GM21381 (cell line): ENCODE measurements around the gene SLC8B1.

Experiments used
- ATAC-seq: cut with Tn5 transposase; IDR thresholded peaks from one replicate; pipeline ENCODE4 v1.9.1; 2021; ENCODE audit warnings: mild to moderate bottlenecking, moderate library complexity; ENCODE audit not compliant: unreplicated experiment

SLC8B1 gene

DNA sequence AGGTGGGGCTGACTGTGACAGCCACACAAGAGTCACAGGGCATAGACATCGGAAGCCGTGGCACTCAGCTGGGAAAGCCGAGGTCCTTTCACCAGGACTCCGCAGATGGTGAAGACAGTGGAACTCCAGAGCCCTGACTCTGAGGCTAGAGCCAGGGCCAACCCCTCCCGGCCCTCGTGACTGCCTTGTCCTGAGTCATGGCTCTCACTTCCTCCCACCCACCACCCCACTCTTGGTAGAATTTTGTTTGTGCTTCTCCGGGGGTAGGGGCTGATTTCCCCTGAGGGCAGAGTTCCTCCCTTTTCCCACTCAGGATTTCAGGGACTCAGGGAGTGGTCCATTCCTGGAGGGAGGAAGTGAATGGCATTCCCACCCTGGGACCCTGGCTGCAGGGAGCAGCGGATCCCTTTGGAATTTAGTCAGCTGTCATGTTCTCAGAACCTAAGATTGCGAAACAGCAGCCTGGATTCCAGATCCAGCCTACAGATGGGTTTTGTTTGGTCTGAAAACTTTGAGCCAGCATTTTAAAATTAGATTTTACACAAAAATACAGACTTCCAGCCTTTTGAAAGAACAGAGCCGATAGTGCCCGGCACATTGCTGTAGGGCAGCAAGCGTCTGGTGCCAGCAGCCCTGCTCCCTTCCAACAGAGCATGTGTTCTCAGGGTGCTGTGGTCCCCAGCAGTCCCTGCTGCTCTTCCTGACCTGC, 62.9 kb downstream of the SLC8B1 start:
- ATAC-seq, result no peak

GRCh38 chr12:113271466-113271852, 63.5 kb downstream of the SLC8B1 start:
- no peak for ATAC-seq

- no peak for ATAC-seq
Observed at GRCh38 chr12:113270709-113271009, 64.2 kb downstream of the SLC8B1 start.

DNA sequence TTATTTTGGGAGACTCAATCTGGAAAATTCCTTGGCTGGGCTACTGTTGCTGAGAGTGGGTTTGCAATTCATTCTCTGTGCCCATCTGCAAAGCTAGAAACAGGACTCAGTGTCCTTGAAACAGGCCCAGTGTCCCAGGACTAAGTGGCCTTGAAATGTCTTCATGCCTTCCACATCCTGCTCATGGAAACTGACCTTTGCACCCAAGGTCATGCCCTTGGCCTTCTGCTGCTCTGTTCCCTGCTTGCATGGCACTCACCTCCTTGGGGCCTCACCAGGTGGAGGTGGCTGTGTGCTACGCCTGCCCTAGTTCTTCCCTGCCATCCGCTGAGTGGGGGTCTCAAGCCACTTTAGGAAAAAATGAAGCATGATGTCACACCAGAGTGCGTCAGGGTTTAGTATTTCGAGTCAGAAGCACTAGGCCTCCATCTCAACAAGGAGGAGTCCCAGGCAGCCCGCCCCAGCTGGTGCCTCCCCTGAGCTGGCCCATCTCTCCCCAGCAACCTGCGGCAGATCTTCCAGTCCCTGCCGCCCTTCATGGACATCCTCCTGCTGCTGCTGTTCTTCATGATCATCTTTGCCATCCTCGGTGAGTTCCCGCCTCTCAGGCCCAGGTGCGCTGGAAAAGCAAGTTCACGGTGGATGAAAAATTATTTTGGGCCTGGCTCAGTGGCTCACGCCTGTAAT, 65.5 kb downstream of the SLC8B1 start:
- no peak for ATAC-seq

DNA sequence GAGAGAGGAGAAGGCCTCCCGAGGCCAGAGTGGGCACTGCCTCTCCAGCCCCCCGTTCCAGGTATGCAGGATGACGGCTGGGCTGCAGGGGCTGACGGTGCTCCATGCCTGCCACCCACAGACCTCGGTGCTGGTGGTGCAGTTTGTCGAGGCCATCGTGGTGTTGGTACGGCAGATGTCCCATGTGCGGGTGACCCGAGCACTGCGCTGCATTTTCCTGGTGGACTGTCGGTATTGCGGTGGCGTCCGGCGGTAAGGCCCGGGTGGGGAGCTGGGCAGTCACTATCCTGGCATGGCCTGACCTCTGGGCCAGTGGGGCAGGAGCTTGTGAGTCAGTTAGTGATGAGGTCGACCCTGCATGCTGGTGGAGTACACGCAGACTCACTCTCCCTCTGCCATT, 66.3 kb downstream of the SLC8B1 start:
- ATAC-seq, result no peak

GRCh38 chr12:113268136-113268535, 66.8 kb downstream of the SLC8B1 start:
- no peak for ATAC-seq

DNA sequence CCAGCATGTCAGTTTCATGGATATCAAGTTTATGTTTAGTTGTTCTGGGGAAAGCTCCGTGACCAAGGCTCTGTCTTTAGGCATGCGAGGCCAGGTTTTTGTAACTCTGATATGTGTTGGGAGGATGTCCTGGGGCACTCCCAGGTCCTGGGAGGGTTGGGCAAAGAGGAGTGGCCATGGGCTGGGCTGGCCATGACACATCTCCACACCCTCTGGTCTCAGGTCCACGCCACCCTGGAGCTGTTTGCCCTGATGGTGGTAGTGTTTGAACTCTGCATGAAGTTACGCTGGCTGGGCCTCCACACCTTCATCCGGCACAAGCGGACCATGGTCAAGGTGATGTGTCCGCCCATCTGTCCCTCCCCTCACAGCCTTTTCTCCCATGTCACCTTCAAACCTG, 67.3 kb downstream of the SLC8B1 start:
- ATAC-seq, result no peak

GRCh38 chr12:113266106-113266895, 68.6 kb downstream of the SLC8B1 start:
- no peak for ATAC-seq

DNA sequence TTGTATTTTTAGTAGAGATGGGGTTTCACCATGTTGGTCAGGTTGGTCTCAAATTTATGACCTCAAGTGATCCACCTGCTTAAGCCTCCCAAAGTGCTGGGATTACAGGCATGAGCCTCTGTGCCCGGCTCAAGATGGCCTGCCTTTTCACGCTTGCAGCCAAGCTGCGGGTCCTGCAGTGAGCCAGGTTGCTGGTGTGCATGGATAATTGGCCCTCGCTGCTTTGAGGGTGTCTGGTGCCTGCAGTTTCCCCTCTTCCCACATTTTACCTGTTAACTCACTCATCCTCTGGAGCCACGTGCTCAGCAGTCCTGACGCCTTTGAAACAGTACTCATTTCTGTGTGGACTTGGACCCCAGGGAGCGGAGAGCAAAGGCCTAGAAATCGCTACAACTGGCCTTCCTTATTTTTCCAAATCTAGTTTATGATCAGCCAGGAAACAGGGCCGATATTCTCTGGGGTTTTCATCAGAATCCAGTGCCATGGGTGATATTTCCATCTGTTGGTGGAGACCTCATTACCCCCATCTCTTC, 71.4 kb downstream of the SLC8B1 start:
- ATAC-seq, result no peak

- ATAC-seq, result no peak
Observed at GRCh38 chr12:113262710-113263109, 72.2 kb downstream of the SLC8B1 start.

GRCh38 chr12:113261847-113262470, 73.0 kb downstream of the SLC8B1 start:
- ATAC-seq, result no peak

DNA sequence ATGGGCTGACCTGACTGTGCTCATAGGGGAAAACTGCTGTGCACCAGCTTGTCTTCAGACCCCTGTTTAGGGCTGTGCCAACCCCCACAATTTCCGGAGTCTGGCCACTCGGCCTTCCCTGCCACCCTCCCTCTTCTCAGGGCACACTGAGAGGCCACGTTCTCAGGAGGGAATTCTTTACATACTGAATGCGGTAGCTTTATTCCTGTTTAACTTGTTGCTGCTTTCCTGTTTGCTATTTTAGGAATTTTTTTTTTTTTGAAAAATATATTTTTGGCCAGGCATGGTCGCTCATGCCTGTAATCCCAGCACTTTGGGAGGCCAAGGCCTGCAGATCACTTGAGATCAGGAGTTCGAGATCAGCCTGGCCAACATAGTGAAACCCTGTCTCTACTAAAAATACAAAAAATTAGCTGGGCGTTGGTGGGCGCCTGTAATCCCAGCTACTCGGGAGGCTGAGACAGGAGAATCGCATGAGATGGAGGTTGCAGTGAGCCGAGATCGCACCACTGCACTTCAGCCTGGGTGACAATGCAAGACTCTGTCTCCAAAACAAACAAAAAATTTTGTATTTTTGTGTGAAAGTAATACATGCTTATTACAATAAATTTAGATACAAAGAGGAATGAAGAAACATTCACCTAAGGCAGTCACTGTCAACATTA, 74.1 kb downstream of the SLC8B1 start:
- no peak for ATAC-seq

- no peak for ATAC-seq
Observed at GRCh38 chr12:113260127-113260526, 74.8 kb downstream of the SLC8B1 start.

- no peak for ATAC-seq
Observed at GRCh38 chr12:113257564-113257963, 77.3 kb downstream of the SLC8B1 start.

DNA sequence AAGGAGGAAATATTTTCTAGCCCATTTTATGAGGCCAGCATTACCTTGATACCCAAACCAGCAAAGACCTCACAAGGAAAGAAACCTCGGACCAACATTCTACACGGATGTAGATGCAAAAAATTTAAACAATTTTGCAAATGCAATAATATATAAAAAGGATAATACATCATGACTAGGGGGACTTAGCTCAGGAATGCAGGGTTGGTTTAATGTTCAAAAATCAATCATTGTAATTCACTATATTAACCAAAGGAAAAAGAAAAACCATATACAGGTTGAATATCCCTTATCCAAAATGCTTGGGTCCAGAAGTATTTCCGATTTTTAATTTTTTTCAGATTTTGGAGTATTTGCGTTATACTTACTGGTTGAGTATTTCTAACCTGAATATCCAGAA, 80.6 kb downstream of the SLC8B1 start:
- ATAC-seq, result no peak

GRCh38 chr12:113253532-113254285, 81.2 kb downstream of the SLC8B1 start:
- no peak for ATAC-seq

DNA sequence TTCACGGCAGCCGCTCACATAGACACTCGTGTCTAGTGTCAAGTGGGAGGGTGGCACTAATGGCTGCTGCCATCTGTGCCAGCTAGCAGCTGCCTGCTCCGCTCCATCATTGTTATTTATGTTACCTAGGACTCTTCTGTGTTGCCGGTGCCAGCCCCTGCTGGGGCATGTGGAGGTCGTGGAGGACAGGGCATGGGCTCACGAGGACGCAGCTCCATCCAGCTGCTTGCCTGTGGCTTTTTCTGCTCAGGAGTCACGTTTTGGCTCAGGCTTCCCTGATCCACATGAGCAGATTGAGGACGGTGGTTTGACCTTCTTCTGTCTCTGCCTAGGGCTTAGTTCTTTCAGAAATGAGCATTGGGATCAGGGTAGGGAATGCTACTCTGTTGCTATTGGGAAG, 82.4 kb downstream of the SLC8B1 start:
- no peak for ATAC-seq

DNA sequence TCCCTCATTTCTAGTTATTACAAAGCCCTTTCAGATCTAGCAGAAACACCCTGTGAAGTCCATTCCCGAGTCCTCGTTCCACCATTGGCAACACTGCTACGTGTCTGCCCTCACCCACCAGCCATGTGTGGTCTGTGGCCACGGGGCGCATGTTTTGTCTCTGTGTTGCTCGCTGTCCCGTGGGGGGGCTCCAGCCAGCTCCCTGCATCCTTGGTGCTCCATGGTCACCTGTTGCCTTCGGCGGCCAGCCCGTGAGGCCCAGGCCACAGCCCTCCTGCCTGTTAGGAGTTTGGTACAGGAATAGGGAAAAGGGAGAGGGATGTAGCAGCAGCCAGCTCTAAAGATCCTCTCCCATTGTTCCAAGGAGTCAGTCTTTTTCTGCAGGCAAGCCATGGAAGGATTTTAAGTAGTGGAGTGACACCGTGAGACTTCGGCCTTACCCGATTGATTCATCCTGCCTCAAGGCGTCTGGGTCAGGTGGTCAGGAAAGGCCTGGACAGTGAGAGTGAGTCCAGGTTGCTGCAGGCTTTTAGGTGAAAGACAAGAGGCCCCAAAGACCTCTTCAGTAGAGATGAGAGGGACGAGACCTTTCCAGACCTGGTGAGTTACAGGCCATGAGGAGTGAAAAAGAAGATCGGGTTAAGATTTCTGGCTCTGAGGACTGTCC, 83.4 kb downstream of the SLC8B1 start:
- no peak for ATAC-seq

- ATAC-seq, result no peak
Observed at GRCh38 chr12:113250045-113250444, 84.9 kb downstream of the SLC8B1 start.

DNA sequence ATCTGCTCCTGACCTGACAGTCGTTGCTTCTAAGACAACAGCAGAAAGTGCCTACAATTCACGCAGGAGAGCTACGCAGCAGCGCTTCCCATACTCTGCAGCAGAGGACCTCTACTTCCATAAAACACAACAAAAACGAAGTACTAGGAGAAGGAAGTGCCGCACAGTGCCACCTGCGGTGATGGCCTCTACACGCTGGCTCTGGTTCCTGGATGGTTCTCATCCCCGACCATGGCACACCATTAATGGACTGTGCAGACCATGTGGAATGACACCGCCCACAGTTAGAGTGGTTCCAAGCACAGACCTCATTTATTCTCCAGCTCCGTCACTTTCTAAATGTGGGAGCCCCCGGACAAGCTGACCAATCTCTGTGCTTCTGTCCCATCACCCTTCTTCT, 85.4 kb downstream of the SLC8B1 start:
- no peak for ATAC-seq
